Fibroblast of the aortic adventitia (primary cell): ENCODE results near the gene XYLT1. TPM values are rescaled to one million over a fixed set of nuclear protein-coding genes. Genes with fewer than 3 reads are reported as not detected.

Experiments
- DNase-seq: peaks from one replicate; pipeline ENCODE4 v3.0.0-alpha.2; 2010; ENCODE audit warnings: low read depth
- H3K4me3 ChIP-seq: 2 replicates; pipeline ENCODE4 v1.5.1; 2011; ENCODE audit warnings: low read depth, mild to moderate bottlenecking, control low read depth, low read length, moderate library complexity
- total RNA-seq: library from RNA; depleted of rRNA; stranded (reverse); fragments of >200 nt; gene quantifications from 2 replicates; pipeline ENCODE4 v1.2.3, GENCODE V29; 2012; ENCODE audit warnings: low replicate concordance
- TF ChIP-seq, protein P1 (sequence below): IDR thresholded peaks from 2 replicates; pipeline ENCODE4 v1.5.1; 2011; ENCODE audit warnings: mild to moderate bottlenecking, low read length, control low read depth, inconsistent platforms; ENCODE audit not compliant: insufficient read depth

Gene XYLT1
- total RNA-seq, 1 donor, result 32.7 TPM

DNA sequence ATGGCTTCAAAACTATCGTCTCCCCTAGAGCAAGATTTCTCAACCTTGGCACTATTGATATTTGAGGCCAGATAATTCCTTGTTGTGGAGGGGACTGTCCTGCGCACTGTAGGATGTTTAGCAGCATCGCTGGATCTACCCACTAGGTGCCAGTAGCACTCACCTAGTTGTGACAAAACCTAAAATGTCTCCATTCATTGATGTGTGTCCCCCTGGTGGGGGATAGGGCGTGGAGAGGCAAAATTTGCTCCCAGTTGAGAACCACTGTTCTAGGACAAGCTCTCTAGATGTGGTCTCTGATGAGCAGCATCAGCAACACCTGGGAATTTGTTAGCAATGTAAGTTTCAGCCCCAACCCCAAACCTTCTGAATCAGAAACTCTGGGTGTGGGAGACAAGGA lies 259.0 kb downstream of the XYLT1 start:
- TF ChIP-seq, protein P1, sequence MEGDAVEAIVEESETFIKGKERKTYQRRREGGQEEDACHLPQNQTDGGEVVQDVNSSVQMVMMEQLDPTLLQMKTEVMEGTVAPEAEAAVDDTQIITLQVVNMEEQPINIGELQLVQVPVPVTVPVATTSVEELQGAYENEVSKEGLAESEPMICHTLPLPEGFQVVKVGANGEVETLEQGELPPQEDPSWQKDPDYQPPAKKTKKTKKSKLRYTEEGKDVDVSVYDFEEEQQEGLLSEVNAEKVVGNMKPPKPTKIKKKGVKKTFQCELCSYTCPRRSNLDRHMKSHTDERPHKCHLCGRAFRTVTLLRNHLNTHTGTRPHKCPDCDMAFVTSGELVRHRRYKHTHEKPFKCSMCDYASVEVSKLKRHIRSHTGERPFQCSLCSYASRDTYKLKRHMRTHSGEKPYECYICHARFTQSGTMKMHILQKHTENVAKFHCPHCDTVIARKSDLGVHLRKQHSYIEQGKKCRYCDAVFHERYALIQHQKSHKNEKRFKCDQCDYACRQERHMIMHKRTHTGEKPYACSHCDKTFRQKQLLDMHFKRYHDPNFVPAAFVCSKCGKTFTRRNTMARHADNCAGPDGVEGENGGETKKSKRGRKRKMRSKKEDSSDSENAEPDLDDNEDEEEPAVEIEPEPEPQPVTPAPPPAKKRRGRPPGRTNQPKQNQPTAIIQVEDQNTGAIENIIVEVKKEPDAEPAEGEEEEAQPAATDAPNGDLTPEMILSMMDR, result peak; percentile 15
- no peak overlapping the region for H3K4me3 ChIP-seq
- DNase-seq, result no peak

DNA sequence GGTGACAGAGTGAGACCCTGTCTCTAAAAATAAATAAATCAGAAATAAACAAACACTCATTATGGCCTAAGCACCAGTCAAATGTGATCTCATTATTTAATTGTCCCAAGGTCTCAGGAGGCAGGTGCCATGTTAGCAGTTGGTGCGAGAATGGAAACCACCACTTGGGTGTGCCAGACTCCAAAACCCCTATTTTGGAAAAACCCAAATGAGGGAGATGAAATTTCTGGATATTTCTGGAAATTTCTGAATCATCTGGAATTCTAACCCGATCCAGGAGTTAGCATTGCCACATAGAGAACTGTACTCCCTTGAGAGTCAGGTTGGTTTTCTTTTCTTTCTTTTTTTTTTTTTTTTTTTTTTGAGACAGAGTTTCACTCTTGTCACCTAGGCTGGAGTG lies 264.0 kb downstream of the XYLT1 start:
- H3K4me3 ChIP-seq, result no peak overlapping the region
- DNase-seq, result peak; percentile 46
- TF ChIP-seq, protein P1, result peak; percentile 45

DNA sequence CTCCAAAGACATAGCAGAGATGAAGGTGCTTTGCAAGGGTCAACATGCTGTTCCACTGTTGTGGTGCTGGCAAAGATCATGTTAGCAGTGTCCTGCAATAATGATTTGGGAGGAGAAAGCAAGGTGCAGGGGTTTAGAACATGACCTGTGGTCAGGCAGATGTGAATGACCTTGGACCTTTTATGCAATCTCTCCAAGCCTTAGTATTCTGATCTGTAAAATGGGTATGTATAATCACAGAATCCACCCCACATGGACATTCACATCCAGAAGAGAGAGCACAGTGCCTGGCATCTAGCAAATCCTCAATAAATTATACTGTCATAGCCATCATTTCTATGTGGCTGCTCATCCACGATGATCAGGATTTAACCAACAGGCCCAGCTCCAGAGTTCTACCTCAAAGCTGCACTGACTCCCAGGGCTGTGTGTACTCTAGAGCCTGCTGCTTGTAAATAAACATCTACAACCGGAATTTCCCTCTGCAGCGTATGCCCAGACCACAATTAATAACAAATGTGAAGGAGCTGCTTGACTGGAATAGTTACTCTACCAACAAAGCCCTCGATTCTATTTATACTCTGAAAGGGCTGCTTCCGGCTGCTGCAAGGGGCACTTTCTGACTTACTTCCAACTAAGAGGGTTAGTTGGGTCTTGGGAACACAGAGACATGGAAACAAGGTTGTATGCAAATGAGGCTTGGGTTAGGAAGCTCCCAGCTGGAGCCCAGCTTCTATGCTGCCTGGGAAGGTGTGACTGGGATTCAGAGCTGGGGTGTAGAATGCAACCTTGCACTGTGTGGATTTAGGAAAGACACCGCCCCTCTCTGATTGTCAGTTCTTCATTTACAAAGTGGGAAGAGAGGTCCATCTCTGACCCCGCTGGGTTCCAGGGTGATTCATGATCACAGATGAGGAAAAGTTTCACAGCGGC lies 265.2 kb downstream of the XYLT1 start:
- DNase-seq, result peak; percentile 9
- TF ChIP-seq, protein P1, result no peak
- no peak overlapping the region for H3K4me3 ChIP-seq

DNA sequence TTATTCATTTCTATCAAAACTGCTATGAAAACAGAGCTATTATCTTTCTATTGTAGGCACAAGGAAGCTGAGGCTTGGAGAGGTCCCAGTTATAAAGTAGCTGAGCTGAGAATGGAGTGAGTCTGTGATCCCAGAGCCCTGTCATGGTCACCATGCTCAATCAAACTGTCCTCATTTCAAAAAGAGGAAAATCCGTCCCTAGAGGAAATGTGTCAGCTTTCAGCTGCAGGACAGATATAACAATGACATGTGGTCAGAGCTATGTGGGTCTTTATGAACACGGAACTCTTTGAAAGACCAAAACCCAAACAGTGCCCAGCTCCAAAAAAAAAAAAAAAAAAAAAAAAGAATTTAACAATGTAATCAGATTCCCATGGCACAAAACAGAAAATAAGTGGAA lies 266.1 kb downstream of the XYLT1 start:
- H3K4me3 ChIP-seq, result no peak overlapping the region
- DNase-seq, result no peak
- TF ChIP-seq, protein P1, result no peak

DNA sequence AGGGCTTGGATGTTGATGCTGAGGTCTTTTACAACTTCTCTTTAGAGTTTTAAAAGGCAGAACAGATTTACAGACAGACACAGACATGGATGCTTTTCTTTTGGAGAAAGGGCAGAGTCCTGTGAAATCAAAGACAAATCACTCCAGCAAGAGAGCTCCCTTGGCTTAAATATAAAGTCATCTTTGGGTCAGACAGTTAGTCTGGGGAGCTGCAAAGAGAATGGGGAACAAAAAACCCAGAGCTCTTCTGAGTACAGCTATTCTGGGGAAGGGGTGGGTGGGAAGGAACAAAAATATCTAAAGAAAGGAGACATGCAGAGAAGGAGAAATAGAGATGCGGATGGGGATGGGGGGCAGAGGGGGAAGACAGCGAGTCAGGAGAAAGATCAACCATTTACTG lies 266.6 kb downstream of the XYLT1 start:
- DNase-seq, result no peak
- TF ChIP-seq, protein P1, result no peak
- no peak overlapping the region for H3K4me3 ChIP-seq

DNA sequence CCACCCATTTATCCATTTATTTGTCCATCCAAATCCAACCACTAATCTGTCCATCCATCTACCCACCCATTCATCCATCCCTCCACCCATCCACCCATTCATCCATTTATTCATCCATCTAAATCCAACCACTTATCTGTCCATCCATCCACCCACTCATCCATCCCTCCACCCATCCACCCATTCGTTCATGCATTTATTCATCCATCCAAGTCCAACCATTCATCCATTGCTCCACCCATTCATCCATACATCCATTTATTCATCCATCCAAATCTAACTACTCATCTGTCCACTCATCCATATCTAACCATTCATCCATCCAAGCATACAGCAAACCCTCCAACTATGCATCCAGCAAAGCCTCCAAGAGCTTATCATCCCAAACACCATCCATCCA lies 267.3 kb downstream of the XYLT1 start:
- TF ChIP-seq, protein P1, result no peak
- DNase-seq, result no peak
- H3K4me3 ChIP-seq, result no peak overlapping the region

DNA sequence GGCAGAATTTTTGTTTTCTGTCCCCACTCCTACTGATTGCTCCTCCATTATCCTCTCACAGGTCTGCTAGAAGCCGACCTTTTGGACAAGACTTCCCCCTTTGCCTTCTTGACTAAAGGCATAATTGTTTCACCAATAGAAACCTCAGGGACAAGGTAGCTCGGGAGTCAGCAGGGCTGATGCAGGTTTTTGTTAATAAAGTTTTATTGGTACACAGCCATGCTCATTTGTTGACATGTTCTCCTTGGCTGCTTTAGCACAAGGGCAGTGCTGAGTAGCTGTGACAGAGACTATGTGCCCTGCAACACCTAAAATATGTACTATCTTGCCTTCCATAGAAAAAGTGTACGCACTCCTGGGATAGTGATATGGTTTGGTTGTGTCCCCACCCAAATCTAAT lies 271.6 kb downstream of the XYLT1 start:
- no peak for DNase-seq
- no peak overlapping the region for H3K4me3 ChIP-seq
- TF ChIP-seq, protein P1, result no peak
